ENCODE data around the gene PIK3CG. TPM values are rescaled to one million over a fixed set of nuclear protein-coding genes. Genes with fewer than 3 reads are reported as not detected.
"Not testable (repeated sequence)": the region's sequence is repeated elsewhere in the genome, so short reads cannot be mapped to it uniquely, and the experiment has no call there.

The PIK3CG gene
- total and polyA plus RNA-seq, 2 experiments from 2014 or later = 0.12 TPM; not detected in 1

DNA sequence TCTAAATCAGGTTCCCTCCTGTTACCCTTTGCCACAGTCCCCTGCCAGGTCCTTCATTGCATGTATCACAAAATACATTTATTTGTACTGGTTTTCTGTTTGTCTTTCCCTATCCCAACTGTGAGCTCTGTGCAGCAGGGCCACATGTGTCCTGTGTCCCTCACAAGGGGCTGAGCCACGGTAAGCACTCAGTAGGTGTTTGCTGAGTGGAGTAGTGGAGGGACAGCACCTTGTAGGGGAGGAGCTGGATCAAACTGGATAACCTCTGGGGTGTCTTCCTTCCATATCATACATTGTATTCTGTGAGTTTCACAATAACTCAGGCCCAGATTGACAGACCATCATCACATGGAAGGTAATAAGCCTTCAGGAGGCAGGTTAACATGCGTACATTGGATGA is 25.9 kb downstream of the PIK3CG start:
- Histone ChIP-seq H3K9me3 (ENCODE audit: low read depth) (no peaks in the 10 kb centered on the region), H3K27me3 (no peaks in the 10 kb centered on the region), H3K36me3 (no peaks in the 10 kb centered on the region), H3K4me1 (ENCODE audit: low read depth) (no peaks in the 10 kb centered on the region), H3K27ac (no peak overlapping the region), H3K4me3 (no peak overlapping the region)
- no peak for DNase-seq (ENCODE audit: low read depth in 1 of 2, low spot score in 1 of 2)
- TF ChIP-seq, protein P1, sequence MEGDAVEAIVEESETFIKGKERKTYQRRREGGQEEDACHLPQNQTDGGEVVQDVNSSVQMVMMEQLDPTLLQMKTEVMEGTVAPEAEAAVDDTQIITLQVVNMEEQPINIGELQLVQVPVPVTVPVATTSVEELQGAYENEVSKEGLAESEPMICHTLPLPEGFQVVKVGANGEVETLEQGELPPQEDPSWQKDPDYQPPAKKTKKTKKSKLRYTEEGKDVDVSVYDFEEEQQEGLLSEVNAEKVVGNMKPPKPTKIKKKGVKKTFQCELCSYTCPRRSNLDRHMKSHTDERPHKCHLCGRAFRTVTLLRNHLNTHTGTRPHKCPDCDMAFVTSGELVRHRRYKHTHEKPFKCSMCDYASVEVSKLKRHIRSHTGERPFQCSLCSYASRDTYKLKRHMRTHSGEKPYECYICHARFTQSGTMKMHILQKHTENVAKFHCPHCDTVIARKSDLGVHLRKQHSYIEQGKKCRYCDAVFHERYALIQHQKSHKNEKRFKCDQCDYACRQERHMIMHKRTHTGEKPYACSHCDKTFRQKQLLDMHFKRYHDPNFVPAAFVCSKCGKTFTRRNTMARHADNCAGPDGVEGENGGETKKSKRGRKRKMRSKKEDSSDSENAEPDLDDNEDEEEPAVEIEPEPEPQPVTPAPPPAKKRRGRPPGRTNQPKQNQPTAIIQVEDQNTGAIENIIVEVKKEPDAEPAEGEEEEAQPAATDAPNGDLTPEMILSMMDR (IDR thresholded peaks at IDR 0.05; ENCODE audit: low read depth, low read length) = no peak

DNA sequence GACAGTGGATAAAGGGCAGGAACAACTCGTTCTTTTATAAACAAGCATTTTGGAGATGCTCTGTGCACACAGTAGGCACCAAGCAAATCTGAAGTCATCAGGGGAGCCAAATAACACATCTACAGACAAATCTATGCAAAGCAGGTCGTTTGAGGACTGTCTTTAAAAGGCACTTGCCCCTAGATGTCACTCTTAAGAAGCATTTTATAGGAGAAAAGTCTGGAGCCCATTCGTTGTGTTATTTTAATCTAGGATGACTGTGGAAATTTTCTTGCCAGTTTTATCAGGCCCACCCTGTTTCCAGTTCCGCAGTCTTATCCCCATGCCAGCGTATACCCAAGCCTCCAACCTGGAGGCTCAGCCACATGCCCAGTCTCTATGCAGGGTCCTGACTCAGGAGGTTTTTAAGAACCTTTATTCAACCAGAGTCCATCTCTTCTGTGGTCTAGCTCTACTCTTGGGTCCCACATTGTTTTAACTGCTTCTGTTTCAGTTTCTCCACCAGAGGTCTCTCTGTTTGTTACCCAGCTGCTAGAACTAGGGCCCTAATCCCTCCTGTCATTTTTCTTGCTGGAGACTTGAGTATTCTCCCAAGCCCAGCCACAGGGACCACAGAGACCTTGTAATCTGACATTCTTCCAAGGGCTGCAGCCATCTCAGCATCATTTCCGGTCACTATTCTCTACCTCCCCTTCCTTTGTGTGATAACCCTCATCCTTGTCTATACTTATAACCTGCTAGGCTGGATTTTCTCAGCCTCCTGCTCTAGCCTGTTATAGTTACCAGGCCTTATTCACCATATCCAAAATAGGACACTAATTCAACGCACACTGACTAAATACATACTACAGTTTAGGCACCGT is 26.7 kb downstream of the PIK3CG start:
- no peaks in the 10 kb centered on the region for H3K27me3 ChIP-seq
- no peak overlapping the region for H3K27ac ChIP-seq
- no peaks in the 10 kb centered on the region for H3K9me3 ChIP-seq (ENCODE audit: low read depth)
- TF ChIP-seq, protein P1 (IDR thresholded peaks at IDR 0.05; ENCODE audit: low read depth, low read length) = peak; percentile 22
- peak in 1 of 2 donors; percentile 17 for DNase-seq (ENCODE audit: low read depth in 1 of 2, low spot score in 1 of 2)
- no peaks in the 10 kb centered on the region for H3K36me3 ChIP-seq
- H3K4me1 ChIP-seq (ENCODE audit: low read depth) = no peaks in the 10 kb centered on the region
- no peak overlapping the region for H3K4me3 ChIP-seq

DNA sequence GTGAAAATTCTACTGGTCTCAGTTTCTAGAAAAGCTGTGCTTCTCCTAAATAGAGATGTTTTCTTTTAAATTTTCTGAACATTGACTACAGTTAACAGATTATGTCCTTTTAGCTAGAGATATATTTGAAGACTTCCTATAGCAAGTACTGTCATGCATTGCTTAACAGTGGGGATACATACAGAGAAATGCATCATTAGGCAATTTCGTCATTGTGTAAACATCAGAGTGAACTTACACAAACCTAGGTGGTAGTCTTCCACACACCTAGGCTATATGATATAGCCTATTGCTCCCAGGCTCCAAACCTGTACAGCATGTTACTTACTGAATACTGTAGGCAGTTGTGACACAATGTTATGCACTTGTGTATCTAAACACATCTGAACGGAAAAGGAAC is 28.5 kb downstream of the PIK3CG start:
- H3K27me3 ChIP-seq = no peaks in the 10 kb centered on the region
- TF ChIP-seq, protein P1 (IDR thresholded peaks at IDR 0.05; ENCODE audit: low read depth, low read length) = no peak
- no peak overlapping the region for H3K27ac ChIP-seq
- no peaks in the 10 kb centered on the region for H3K36me3 ChIP-seq
- no peaks in the 10 kb centered on the region for H3K4me1 ChIP-seq (ENCODE audit: low read depth)
- DNase-seq (ENCODE audit: low read depth in 1 of 2, low spot score in 1 of 2) = no peak
- H3K9me3 ChIP-seq (ENCODE audit: low read depth) = no peaks in the 10 kb centered on the region
- no peak overlapping the region for H3K4me3 ChIP-seq

DNA sequence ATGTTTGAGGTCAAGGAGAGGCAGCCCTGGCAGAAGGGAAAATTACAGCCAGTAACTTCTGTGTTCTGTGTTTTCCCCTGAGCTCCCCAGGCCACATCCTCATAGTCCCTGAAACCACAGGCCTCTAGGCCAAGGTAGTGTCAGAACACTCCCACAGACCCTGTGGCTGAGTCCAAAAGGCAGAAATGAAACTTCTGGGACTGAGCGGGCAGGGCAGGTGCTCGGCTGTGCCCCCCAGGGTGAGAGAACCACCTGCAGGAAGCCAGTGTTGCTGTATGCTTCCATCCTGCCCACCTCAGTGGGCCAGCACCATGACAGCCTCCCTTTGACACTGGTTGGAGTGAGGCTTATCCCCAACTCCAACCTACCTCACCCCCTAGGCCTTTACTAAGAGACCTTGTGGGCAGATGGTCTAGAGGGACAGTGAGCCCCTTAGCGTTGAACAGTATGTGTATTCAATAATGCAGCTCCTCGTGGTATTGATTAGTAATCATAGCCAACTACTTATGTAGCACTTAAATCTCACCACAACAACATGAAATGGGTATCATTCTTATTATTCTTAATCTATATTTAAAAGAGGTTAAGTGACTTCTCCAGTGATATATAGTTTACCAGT is 30.3 kb downstream of the PIK3CG start:
- no peak overlapping the region for H3K4me3 ChIP-seq
- H3K27me3 ChIP-seq = no peaks in the 10 kb centered on the region
- H3K27ac ChIP-seq = no peak overlapping the region
- H3K36me3 ChIP-seq = no peaks in the 10 kb centered on the region
- no peaks in the 10 kb centered on the region for H3K9me3 ChIP-seq (ENCODE audit: low read depth)
- TF ChIP-seq, protein P1 (IDR thresholded peaks at IDR 0.05; ENCODE audit: low read depth, low read length) = no peak
- H3K4me1 ChIP-seq (ENCODE audit: low read depth) = peaks cover 2% of the 10 kb centered on the region
- no peak for DNase-seq (ENCODE audit: low read depth in 1 of 2, low spot score in 1 of 2)

DNA sequence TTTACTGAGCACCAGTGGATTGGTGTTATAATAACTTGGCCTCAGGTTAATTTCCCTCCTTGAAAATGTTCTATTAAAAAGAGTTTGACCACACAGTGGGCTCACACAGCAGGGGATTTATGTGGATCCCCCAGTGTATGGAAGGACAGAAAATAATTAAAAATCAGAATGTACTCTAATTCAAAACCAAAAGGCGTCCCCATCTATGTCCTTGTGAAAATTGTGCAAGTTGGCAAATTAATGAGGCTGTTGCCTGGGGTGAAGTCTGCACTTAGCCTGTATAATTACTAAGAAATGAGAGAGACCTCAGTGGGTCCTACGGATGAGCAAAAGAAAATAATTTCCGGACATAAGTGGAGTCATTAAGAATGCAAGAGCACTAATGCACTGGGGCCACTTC is 31.1 kb downstream of the PIK3CG start:
- H3K4me1 ChIP-seq (ENCODE audit: low read depth) = peaks cover 5% of the 10 kb centered on the region
- H3K4me3 ChIP-seq = no peak overlapping the region
- no peaks in the 10 kb centered on the region for H3K9me3 ChIP-seq (ENCODE audit: low read depth)
- no peak overlapping the region for H3K27ac ChIP-seq
- TF ChIP-seq, protein P1 (IDR thresholded peaks at IDR 0.05; ENCODE audit: low read depth, low read length) = no peak
- DNase-seq (ENCODE audit: low read depth in 1 of 2, low spot score in 1 of 2) = no peak
- no peaks in the 10 kb centered on the region for H3K27me3 ChIP-seq
- H3K36me3 ChIP-seq = no peaks in the 10 kb centered on the region

DNA sequence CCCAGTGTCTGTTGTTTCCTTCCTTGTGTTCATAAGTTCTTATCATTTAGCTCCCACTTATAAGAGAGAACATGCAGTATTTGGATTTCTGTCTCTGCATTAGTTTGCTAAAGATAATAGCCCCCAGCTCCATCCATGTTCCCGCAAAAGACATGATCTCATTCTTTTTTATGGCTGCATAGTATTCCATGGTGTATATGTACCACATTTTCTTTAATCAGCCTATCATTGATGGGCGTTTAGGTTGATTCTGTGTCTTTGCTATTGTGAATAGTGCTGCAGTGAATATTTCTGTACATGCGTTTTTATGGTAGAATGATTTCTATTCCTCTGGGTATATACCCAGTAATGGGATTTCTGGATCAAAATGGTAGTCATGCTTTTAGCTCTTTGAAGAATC is 32.5 kb downstream of the PIK3CG start:
- not testable (repeated sequence) for H3K36me3 ChIP-seq; H3K27me3 ChIP-seq; H3K4me1 ChIP-seq (ENCODE audit: low read depth); H3K27ac ChIP-seq; H3K9me3 ChIP-seq (ENCODE audit: low read depth); DNase-seq (ENCODE audit: low read depth in 1 of 2, low spot score in 1 of 2); H3K4me3 ChIP-seq

DNA sequence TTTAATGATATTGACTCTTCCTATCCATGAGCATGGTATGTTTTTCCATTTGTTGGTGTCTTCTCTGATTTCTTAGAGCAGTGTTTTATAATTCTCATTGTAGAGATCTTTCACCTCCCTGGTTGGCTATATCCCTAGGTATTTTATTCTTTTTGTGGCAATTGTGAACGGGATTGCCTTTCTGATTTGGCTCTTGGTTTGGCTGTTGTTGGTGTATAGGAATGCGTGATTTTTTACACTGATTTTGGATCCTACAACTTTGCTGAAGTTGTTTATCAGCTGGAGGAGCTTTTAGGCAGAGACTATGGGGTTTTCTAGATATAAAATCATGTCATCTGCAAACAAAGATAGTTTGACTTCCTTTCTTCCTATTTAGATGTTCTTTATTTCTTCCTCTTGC is 33.9 kb downstream of the PIK3CG start:
- DNase-seq (ENCODE audit: low read depth in 1 of 2, low spot score in 1 of 2); H3K9me3 ChIP-seq (ENCODE audit: low read depth); H3K27ac ChIP-seq; H3K4me1 ChIP-seq (ENCODE audit: low read depth); H3K36me3 ChIP-seq; H3K27me3 ChIP-seq; H3K4me3 ChIP-seq: not testable (repeated sequence)

Data from cardiac muscle cell (in vitro differentiated cells and primary cell).